GM12874 (cell line): ENCODE measurements around the gene ATP5F1C.

Experiments
- TF ChIP-seq, protein P1 (sequence below): IDR thresholded peaks from 2 replicates; pipeline ENCODE4 v1.5.1; 2011; ENCODE audit warnings: low read depth, mild to moderate bottlenecking, control low read depth, low read length, moderate library complexity; ENCODE audit not compliant: insufficient read depth

Gene ATP5F1C

DNA sequence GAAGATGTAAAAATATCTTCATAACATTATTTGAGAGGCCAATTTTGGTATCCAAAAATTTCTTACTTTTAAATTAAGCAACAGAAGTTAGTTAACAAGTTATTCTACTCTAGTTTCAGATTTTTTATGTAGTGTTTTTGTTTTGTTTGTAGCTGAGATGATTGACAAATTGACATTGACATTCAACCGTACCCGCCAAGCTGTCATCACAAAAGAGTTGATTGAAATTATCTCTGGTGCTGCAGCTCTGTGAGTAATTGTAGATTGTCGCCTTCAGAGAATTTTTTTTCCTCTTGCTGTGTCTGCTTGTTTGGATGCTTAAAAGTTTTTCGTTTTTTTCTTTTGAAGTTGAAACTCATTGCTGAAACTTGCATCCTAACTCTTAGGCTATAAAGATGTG, 14.6 kb downstream of the ATP5F1C start:
- TF ChIP-seq, protein P1, sequence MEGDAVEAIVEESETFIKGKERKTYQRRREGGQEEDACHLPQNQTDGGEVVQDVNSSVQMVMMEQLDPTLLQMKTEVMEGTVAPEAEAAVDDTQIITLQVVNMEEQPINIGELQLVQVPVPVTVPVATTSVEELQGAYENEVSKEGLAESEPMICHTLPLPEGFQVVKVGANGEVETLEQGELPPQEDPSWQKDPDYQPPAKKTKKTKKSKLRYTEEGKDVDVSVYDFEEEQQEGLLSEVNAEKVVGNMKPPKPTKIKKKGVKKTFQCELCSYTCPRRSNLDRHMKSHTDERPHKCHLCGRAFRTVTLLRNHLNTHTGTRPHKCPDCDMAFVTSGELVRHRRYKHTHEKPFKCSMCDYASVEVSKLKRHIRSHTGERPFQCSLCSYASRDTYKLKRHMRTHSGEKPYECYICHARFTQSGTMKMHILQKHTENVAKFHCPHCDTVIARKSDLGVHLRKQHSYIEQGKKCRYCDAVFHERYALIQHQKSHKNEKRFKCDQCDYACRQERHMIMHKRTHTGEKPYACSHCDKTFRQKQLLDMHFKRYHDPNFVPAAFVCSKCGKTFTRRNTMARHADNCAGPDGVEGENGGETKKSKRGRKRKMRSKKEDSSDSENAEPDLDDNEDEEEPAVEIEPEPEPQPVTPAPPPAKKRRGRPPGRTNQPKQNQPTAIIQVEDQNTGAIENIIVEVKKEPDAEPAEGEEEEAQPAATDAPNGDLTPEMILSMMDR, result no peak

GRCh38 chr10:7804216-7804615, 16.2 kb downstream of the ATP5F1C start:
- TF ChIP-seq, protein P1, result no peak

GRCh38 chr10:7804741-7805140, 16.8 kb downstream of the ATP5F1C start:
- TF ChIP-seq, protein P1, result no peak

- TF ChIP-seq, protein P1, result no peak
These were observed 20.8 kb downstream of the ATP5F1C start for GRCh38 chr10:7808686-7809267.

DNA sequence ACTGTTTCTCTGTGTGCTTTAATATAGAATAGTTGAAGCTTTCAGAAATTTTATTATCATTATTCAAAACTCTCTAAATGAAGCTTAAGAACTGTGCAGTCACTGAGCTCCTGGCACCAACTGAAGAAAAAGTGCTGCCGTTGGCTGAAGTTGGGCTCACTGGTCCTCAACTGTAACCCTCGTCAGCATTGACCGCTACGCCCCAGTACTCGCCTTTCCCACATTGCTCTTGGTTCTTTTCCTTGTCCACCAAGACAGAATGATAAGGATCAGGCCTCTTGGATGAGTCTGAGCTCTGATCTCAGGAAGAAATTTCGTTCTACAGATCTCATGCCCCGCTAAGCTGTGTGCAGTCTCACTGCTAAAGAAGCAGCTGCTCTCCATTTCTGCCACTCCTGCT, 22.5 kb downstream of the ATP5F1C start:
- TF ChIP-seq, protein P1, result no peak

- TF ChIP-seq, protein P1, result no peak
These were observed 23.0 kb downstream of the ATP5F1C start for GRCh38 chr10:7811000-7811399.

- TF ChIP-seq, protein P1, result peak; percentile 18; the same call in 1 of the 2 replicates
These were observed 25.5 kb downstream of the ATP5F1C start for GRCh38 chr10:7813481-7813880.
